Measurements from ENCODE around the gene XPA. TPM values are rescaled to one million over a fixed set of nuclear protein-coding genes. Genes with fewer than 3 reads are reported as not detected.
A peak's percentile ranks its signal among the peaks of the same experiment; 100 is the strongest.

The XPA gene
- polyA plus RNA-seq, 2 of the 4 experiments (the other 2 are of a cell fraction) = 8.0 to 14.0 TPM

GRCh38 chr9:97665742-97666141 is 31.4 kb downstream of the XPA start (continued):
- TF ChIP-seq, protein P1, sequence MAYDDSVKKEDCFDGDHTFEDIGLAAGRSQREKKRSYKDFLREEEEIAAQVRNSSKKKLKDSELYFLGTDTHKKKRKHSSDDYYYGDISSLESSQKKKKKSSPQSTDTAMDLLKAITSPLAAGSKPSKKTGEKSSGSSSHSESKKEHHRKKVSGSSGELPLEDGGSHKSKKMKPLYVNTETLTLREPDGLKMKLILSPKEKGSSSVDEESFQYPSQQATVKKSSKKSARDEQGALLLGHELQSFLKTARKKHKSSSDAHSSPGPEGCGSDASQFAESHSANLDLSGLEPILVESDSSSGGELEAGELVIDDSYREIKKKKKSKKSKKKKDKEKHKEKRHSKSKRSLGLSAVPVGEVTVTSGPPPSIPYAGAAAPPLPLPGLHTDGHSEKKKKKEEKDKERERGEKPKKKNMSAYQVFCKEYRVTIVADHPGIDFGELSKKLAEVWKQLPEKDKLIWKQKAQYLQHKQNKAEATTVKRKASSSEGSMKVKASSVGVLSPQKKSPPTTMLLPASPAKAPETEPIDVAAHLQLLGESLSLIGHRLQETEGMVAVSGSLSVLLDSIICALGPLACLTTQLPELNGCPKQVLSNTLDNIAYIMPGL (CRISPR knock-in tag; IDR thresholded peaks at IDR 0.05; ENCODE audit: borderline replicate concordance) = no peak
- TF ChIP-seq USF2 (IDR thresholded peaks at IDR 0.05) = no peak
- TF ChIP-seq MAZ (IDR thresholded peaks at IDR 0.05; ENCODE audit: borderline replicate concordance, low read depth, low read length) = no peak
- TF ChIP-seq EP300 (IDR thresholded peaks at IDR 0.05) = no peak
- no peak for TF ChIP-seq GATA3 (IDR thresholded peaks at IDR 0.05; ENCODE audit: borderline replicate concordance)

GRCh38 chr9:97660847-97661246 is 36.3 kb downstream of the XPA start:
- Histone ChIP-seq H3K9me3 (no peaks in the 10 kb centered on the region), H3K4me1 (no peaks in the 10 kb centered on the region), H3K27ac (no peak overlapping the region), H3K4me3 (no peak overlapping the region), H3K4me2 (no peak overlapping the region)
- ChIA-PET POLR2A (interaction anchor here (0.6 to 0.7 kb wide), 2 partner anchors 27 to 44 kb away, joined by 3 to 4 read pairs; partner anchors contain the start of genes NCBP1 and TSTD2), CTCF (interaction anchor here (1.3 to 1.4 kb wide), 2 partner anchors 18 to 42 kb away, joined by 3 to 4 read pairs; no protein-coding TSS in a partner anchor)
- TF ChIP-seq ZSCAN20 (CRISPR knock-in tag; IDR thresholded peaks at IDR 0.05) (no peak), CHD4 (IDR thresholded peaks at IDR 0.05; ENCODE audit: borderline replicate concordance) (no peak), JUNB (IDR thresholded peaks at IDR 0.05) (no peak), MAFK (IDR thresholded peaks at IDR 0.05; ENCODE audit: partially characterized antibody) (no peak), RNF2 (IDR thresholded peaks at IDR 0.05; ENCODE audit: borderline replicate concordance, low read depth) (no peak), KDM5A (IDR thresholded peaks at IDR 0.05) (no peak), NPAS2 (CRISPR knock-in tag; IDR thresholded peaks at IDR 0.05; ENCODE audit: borderline replicate concordance) (no peak), HEYL (CRISPR knock-in tag; IDR thresholded peaks at IDR 0.05) (no peak), EHF (CRISPR knock-in tag; IDR thresholded peaks at IDR 0.05) (no peak)
- TF ChIP-seq, protein P2, sequence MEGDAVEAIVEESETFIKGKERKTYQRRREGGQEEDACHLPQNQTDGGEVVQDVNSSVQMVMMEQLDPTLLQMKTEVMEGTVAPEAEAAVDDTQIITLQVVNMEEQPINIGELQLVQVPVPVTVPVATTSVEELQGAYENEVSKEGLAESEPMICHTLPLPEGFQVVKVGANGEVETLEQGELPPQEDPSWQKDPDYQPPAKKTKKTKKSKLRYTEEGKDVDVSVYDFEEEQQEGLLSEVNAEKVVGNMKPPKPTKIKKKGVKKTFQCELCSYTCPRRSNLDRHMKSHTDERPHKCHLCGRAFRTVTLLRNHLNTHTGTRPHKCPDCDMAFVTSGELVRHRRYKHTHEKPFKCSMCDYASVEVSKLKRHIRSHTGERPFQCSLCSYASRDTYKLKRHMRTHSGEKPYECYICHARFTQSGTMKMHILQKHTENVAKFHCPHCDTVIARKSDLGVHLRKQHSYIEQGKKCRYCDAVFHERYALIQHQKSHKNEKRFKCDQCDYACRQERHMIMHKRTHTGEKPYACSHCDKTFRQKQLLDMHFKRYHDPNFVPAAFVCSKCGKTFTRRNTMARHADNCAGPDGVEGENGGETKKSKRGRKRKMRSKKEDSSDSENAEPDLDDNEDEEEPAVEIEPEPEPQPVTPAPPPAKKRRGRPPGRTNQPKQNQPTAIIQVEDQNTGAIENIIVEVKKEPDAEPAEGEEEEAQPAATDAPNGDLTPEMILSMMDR (IDR thresholded peaks at IDR 0.05) = no peak
- DNase-seq (ENCODE audit: low read depth in 1 of 2, low spot score in 1 of 2) (no peak), FAIRE-seq (no peak), ATAC-seq (no peak)
- 85% methylated on average over 2 of the region's 2 CpGs for WGBS (ENCODE audit: missing lambda C conversion rate)

- H3K4me3 ChIP-seq = no peak overlapping the region
- no peak overlapping the region for H3K4me2 ChIP-seq
- H3K4me1 ChIP-seq = no peaks in the 10 kb centered on the region
- DNase-seq (ENCODE audit: low read depth in 1 of 2, low spot score in 1 of 2) = no peak
- H3K27ac ChIP-seq = no peak overlapping the region
- no peak for FAIRE-seq
- ATAC-seq = no peak
- no peaks in the 10 kb centered on the region for H3K9me3 ChIP-seq
- ChIA-PET CTCF (interaction anchor here (0.6 to 1.4 kb wide), 4 partner anchors 18 to 45 kb away, joined by 3 to 4 read pairs (median 3); no protein-coding TSS in a partner anchor), POLR2A (interaction anchor here (1.3 kb wide), 1 partner anchor 27 kb away, joined by 6 read pairs; the partner anchor contains the start of genes NCBP1 and TSTD2)
- TF ChIP-seq JUNB (IDR thresholded peaks at IDR 0.05) (no peak), MAFK (IDR thresholded peaks at IDR 0.05; ENCODE audit: partially characterized antibody) (peak; percentile 9)
- WGBS (ENCODE audit: missing lambda C conversion rate) = 88% methylated on average over 5 of the region's 5 CpGs
Measured at GRCh38 chr9:97660340-97660739, 36.8 kb downstream of the XPA start.

GRCh38 chr9:97659771-97660170 is 37.4 kb downstream of the XPA start:
- POLR2A ChIA-PET = interaction anchor here (1.3 kb wide), 1 partner anchor 26 kb away, joined by 6 read pairs; the partner anchor contains the start of genes NCBP1 and TSTD2
- no peak for FAIRE-seq
- no peak for TF ChIP-seq FOSL2 (IDR thresholded peaks at IDR 0.05)
- TF ChIP-seq FOSL2 (CRISPR knock-in tag; IDR thresholded peaks at IDR 0.05) = no peak
- no peak for TF ChIP-seq EHMT2 (IDR thresholded peaks at IDR 0.05; ENCODE audit: low read depth)
- TF ChIP-seq, protein P3, sequence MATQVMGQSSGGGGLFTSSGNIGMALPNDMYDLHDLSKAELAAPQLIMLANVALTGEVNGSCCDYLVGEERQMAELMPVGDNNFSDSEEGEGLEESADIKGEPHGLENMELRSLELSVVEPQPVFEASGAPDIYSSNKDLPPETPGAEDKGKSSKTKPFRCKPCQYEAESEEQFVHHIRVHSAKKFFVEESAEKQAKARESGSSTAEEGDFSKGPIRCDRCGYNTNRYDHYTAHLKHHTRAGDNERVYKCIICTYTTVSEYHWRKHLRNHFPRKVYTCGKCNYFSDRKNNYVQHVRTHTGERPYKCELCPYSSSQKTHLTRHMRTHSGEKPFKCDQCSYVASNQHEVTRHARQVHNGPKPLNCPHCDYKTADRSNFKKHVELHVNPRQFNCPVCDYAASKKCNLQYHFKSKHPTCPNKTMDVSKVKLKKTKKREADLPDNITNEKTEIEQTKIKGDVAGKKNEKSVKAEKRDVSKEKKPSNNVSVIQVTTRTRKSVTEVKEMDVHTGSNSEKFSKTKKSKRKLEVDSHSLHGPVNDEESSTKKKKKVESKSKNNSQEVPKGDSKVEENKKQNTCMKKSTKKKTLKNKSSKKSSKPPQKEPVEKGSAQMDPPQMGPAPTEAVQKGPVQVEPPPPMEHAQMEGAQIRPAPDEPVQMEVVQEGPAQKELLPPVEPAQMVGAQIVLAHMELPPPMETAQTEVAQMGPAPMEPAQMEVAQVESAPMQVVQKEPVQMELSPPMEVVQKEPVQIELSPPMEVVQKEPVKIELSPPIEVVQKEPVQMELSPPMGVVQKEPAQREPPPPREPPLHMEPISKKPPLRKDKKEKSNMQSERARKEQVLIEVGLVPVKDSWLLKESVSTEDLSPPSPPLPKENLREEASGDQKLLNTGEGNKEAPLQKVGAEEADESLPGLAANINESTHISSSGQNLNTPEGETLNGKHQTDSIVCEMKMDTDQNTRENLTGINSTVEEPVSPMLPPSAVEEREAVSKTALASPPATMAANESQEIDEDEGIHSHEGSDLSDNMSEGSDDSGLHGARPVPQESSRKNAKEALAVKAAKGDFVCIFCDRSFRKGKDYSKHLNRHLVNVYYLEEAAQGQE (IDR thresholded peaks at IDR 0.05) = no peak
- TF ChIP-seq CEBPB (IDR thresholded peaks at IDR 0.05) = no peak
- TF ChIP-seq, protein P4, sequence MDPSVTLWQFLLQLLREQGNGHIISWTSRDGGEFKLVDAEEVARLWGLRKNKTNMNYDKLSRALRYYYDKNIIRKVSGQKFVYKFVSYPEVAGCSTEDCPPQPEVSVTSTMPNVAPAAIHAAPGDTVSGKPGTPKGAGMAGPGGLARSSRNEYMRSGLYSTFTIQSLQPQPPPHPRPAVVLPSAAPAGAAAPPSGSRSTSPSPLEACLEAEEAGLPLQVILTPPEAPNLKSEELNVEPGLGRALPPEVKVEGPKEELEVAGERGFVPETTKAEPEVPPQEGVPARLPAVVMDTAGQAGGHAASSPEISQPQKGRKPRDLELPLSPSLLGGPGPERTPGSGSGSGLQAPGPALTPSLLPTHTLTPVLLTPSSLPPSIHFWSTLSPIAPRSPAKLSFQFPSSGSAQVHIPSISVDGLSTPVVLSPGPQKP (IDR thresholded peaks at IDR 0.05; ENCODE audit: low read depth, low read length) = no peak

More at GRCh38 chr9:97659771-97660170, 37.4 kb downstream of the XPA start:
- H3K27ac ChIP-seq = no peak overlapping the region
- no peak for DNase-seq (ENCODE audit: low read depth in 1 of 2, low spot score in 1 of 2)
- WGBS (ENCODE audit: missing lambda C conversion rate) = 96% methylated on average over 3 of the region's 3 CpGs
- H3K4me1 ChIP-seq = no peaks in the 10 kb centered on the region
- ATAC-seq = no peak
- CTCF ChIA-PET = interaction anchor here (0.6 to 1.3 kb wide), 3 partner anchors 17 to 44 kb away, joined by 3 to 4 read pairs (median 3); no protein-coding TSS in a partner anchor
- no peaks in the 10 kb centered on the region for H3K9me3 ChIP-seq
- no peak overlapping the region for H3K4me3 ChIP-seq
- no peak overlapping the region for H3K4me2 ChIP-seq
